DMS53 treated with DMSO at 0.1 percent for 48 hours (cell line): ENCODE data around the gene GALNT16.
A peak's percentile ranks its signal among the peaks of the same experiment; 100 is the strongest.
"Not testable (repeated sequence)": the region's sequence is repeated elsewhere in the genome, so short reads cannot be mapped to it uniquely, and the experiment has no call there.

ENCODE experiments used
- DNase-seq: peaks from one replicate; lab custom pipeline; 2025; ENCODE audit not compliant: unreplicated experiment; lab: John Stamatoyannopoulos, UW

The GALNT16 gene

GRCh38 chr14:69259527-69260189, at the start of gene GALNT16:
TSS of gene GALNT16 (plus strand) at chr14:69260158. CDS start at chr14:69260291, 133 bp downstream.
- DNase-seq = no peak

DNA sequence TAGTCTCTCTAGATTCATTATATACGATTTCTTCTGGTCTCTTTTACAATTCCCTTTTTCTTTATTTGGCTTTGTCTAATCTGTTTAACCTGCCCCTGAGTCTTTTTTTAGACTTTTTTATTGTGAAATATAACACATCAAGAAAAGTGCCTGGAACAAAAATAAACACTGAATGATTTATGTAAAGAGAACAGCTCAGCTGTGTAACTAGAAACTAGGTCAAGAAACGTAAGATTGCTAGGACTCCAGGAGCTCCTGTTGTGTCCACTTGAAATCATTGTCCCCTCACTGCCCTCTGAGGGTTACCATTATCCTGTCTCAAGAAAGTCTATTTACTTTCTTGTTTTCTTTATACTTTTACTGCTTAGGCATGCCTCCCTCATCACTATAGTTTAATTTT, 45.6 kb upstream of the GALNT16 start:
- DNase-seq = peak; percentile 1

DNA sequence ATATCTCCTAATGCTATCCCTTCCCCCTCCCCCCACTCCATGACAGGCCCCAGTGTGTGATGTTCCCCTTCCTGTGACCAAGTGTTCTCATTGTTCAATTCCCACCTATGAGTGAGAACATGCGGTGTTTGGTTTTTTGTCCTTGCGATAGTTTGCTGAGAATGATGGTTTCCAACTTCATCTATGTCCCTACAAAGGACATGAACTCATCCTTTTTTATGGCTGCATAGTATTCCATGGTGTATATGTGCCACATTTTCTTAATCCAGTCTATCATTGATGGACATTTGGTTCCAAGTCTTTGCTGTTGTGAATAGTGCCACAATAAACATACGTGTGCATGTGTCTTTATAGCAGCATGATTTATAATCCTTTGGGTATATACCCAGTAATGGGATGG, 42.3 kb upstream of the GALNT16 start:
- DNase-seq = not testable (repeated sequence)

- DNase-seq = no peak
Observed at GRCh38 chr14:69224946-69225345, 35.0 kb upstream of the GALNT16 start.

- DNase-seq = no peak
Observed at GRCh38 chr14:69226178-69226577, 33.8 kb upstream of the GALNT16 start.

DNA sequence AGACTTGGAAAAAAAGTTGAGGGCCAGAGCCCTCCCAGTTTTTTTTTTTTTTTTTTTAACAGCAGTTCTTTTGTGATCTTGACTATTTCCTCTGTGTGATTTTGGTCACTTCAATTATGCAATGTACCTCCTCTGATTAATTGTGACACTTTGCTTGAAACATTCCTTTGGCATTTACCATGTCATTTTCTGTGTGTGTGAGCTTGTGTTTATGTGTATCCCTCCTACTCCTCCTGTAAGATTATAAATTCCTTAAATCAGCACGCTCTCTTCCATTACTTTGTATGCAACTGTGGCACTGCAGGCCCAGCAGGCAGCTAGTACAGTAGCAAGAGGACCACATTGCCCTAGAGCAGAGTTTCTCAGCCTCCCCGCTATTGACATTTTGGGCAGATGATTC, 33.2 kb upstream of the GALNT16 start:
- no peak for DNase-seq

GRCh38 chr14:69231486-69231885, 28.5 kb upstream of the GALNT16 start:
- no peak for DNase-seq

- DNase-seq = no peak
Observed at GRCh38 chr14:69232388-69232787, 27.6 kb upstream of the GALNT16 start.

DNA sequence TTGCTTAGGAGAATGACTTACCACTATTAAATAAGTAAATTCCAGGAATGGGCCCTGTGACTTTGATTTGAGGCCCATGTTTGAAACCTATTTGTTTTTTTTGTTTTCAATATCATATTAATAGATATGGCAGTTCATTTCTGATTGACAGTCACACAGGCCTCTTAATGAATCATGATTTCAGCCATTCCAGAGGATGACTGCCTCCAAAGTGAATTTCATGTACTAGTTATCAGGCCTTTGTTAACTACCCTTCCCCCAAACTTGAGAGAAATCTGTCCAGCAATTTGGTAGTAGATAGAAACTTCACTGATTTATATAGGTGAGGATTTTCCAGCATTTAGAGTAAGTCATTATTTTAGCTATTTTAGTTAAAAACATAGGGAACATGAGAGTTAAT, 25.9 kb upstream of the GALNT16 start:
- no peak for DNase-seq

GRCh38 chr14:69235708-69236107, 24.2 kb upstream of the GALNT16 start:
- no peak for DNase-seq

DNA sequence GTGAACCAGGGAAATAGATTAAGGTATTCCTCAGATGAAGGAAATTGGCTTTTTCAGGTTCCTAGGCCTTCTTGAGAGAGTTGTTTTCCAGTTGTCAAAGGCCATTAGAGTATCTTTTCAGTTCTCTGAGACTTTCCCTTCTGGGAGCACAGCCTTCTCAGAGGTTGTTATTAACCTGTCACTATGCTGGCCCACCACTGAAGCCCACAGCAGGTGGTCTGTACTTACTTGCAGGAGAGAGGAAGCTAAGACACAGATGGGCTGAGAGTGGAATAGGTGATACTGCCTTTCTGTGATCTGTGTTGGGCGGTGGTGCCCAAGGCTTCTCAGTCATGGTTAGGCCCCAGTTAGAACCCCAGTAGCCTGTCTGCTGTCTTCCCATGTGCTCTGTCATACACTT, 22.8 kb upstream of the GALNT16 start:
- DNase-seq = no peak

DNA sequence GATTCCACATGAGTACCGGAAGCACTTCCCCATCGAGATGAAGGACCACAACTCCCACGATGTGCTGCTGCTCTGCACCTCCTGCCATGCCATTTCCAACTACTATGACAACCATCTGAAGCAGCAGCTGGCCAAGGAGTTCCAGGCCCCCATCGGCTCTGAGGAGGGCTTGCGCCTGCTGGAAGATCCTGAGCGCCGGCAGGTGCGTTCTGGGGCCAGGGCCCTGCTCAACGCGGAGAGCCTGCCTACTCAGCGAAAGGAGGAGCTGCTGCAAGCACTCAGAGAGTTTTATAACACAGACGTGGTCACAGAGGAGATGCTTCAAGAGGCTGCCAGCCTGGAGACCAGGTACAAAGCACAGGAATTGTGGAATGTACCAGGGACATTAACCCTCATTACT, 22.4 kb upstream of the GALNT16 start:
- DNase-seq = no peak

DNA sequence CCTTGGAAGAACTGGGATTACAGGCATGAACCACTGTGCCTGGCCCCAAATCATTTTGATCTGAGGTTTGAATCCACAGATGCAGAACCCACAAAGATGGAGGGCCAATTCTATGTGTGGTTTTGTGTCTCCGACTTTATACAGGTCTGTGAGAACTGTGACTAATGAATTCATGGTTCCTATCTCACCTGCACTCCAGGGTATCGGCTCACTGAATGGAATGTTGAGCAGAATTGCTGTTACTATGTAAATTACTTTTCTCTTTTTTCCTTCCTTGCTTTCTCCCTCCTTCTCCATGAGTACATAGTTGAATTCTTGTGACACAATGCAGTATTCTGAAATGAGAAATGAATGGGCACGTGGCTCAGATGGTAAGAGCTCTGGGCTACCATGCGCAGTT, 21.1 kb upstream of the GALNT16 start:
- no peak for DNase-seq

- DNase-seq = no peak
Observed at GRCh38 chr14:69240527-69241173, 19.3 kb upstream of the GALNT16 start.

- DNase-seq = no peak
Observed at GRCh38 chr14:69241577-69241976, 18.4 kb upstream of the GALNT16 start.

GRCh38 chr14:69242311-69243224, 17.4 kb upstream of the GALNT16 start:
- DNase-seq = peak; percentile 62

DNA sequence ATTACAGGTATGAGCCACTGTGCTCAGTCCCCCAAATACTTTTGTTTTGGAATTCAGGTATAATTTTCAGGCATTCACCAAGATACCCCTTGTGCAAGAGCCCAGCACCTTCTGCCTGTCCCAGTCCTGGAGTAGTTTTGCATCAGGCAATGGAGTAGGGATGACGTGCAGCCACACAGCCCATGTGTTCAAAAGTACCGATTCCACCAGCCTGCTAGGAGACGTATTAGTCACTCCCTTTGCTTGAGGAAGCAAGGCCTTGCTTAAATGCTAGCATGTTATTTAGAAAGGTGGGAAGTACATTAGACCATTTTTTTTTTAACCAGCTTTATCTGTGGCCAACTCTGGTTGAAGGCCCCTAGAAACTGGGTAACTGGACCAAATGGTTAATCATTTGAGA, 15.0 kb upstream of the GALNT16 start:
- no peak for DNase-seq

DNA sequence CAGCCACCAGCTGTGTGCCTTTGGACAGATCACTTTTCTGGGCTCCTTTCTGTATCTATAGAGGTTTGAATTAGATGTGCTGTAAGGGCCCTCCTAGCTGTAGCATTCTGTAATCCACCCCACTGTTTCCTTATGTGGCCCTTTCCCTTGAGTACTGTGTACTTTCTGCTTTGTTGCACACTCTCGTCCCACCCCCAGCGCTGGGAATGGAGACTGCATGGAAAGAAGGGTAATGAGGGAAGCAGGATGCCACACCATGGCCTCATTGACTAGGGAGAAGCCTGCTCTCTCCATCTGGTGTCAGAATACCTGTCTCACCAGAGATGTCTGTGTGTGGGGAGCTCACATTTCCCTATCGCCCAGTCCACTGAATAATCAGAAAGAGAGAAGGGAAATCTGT, 13.6 kb upstream of the GALNT16 start:
- DNase-seq = no peak

- no peak for DNase-seq
Observed at GRCh38 chr14:69247676-69248440, 12.1 kb upstream of the GALNT16 start.

DNA sequence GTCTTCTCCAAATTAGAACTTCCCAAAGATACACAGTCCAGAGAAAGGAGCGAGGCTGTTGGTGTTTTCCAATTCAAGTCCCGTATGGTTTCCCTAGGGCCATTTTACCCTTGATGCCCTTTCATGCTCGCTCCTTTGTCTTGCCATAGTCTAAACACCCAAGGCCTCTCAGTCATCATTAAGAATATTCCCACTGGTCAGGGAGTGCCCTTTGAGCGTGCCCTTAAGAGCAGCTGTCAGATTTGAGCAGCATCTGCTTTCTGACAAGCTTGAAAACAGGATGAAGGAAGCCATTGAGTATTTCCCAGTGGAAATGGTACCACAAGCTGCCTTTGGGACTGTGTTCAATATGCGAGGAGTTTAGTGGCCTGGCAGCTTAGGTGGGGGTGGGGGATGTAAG, 10.4 kb upstream of the GALNT16 start:
- DNase-seq = no peak

DNA sequence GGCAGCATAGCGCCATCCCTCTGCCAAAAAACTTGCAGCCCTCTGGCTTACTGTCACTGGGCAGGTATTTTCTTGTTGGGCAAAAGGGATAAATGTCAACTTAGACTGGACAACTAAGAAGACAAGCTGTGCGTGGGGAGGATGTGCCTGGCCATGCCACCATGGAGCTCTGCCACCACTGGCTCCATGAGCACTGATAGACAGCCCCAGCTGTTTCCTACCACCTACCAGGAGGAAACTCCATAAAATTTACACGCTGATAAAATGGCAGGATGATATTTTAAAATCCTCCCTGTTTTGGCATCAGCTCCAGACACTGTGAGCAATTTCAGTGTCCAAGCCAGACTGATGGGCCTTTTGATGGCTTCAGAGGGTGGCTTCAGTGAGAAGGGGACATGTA, 7.1 kb upstream of the GALNT16 start:
- no peak for DNase-seq
